HG03060 (cell line): ENCODE data around the gene OTOF.

Experiments
- ATAC-seq: cut with Tn5 transposase; IDR thresholded peaks from one replicate; pipeline ENCODE4 v1.9.1; 2021; ENCODE audit warnings: low read depth, moderate number of reproducible peaks; ENCODE audit not compliant: unreplicated experiment

OTOF gene

DNA sequence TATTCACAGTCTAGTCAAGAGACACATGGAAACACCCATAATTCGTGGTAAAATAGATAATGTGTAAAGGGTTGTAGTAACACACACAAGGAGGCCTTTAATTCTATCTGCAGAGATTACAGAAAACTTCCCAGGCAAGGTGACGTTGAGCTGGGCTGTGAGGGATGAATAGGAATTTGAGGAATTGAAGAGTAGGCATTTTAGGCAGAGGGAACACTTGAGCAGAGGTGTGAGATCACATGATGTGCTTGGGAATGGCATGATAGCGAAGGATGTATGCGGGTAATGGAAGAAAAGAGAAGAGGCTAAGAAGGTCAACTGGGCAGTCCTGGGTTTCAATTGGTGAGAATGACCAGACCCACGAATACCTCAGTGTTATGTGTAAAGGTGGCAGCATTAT is 56.0 kb downstream of the OTOF start:
- no peak for ATAC-seq

DNA sequence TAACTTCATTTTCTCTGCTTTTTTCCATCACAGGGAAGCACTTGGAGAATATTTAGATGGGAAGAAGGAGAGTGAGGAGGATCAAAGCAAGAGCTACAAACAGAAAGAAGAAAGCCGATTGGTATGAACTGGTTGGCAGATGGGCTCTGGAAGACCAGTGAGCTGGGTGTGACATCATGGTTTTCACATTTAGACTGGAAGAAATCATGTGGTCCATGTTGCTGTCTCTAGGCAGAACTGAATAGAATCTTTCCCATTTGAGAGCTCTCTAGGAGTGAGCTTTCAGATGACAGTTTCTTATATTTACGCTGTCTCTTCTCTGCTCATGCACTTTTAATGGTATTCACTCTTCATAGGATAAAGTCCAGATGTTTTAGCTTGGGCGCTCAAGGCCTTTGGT is 63.6 kb downstream of the OTOF start:
- ATAC-seq = no peak

DNA sequence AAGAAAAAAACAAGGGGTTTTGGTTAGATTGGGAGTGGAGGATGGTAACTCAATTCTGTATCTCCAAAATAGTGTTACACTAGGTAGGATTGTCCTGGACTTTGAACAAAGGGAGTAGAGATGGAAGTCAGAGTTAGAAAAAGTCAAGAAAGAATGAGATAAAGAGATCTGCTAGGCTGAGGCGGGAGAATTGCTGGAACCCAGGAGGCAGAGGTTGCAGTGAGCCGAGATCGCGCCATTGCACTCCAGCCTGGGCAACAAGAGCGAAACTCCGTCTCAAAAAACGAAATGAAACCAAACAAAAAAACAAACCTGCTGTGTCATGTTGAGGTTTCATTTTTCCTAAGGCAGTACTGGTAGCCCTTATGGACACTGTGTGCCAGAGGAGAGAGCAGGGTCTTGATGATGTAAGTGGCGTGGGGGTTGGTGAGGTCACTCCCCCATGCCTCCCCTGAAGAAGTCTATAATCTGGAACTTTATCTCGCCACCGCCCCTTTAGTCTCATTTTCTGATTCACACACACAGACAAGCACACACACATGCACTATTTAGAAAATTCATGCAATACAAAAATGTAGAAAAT is 65.7 kb downstream of the OTOF start:
- ATAC-seq = no peak

DNA sequence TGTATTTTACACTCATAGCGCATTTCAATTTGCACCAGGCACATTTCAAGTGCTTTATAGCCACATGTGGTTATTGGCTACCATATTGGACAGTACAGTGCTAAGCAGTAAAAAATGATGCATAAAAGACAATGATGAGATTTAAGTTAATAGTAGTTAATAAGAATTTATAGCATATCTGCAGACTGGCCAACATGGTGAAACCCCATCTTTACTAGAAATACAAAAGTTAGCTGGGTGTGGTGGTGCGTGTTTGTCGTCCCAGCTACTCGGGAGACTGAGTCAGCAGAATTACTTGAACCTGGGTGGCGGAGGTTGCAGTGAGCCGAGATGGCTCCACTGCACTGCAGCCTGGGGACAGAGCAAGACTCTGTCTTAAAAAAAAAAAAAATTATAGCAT is 66.5 kb downstream of the OTOF start:
- no peak for ATAC-seq

DNA sequence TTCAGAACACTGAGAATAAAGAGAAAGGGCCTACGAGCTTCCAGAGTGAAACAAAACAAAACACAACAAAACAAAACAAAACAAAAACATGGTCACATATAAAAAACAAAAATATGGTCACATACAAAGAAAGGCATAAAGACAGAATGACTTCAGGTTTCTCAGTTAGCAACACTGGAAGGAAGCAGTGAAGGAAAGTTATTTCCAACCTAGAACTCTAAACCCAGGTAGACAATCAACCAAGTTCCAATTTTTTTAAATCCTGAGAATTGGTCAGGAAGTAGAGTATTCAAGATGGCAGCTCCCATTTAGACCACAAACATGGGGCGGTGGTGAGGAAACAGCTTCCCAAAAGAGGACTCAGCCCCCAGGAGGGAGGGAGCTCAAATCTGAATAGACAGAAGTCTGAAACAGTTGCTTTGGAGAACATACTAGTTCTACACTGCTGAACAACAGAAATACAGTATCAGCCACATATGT is 67.1 kb downstream of the OTOF start:
- ATAC-seq = no peak

DNA sequence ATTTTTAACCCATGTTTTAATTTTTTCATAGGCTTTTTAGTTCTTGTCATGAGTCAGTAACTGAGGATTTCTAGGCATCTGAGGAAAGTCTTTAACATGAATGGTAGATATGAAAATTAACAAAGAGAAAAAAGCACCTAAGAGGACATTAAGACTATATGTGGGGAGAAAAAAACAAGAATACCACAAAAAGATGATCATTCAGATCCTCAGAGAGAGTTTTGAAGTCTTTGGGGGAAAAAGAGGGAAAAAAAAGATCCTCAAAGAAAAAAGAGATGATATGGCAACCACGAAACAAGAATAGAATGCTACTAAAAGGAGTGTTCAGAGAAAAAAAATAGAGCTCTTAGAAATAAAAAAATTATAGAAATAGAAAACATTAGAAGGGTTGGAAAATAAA is 68.1 kb downstream of the OTOF start:
- no peak for ATAC-seq

DNA sequence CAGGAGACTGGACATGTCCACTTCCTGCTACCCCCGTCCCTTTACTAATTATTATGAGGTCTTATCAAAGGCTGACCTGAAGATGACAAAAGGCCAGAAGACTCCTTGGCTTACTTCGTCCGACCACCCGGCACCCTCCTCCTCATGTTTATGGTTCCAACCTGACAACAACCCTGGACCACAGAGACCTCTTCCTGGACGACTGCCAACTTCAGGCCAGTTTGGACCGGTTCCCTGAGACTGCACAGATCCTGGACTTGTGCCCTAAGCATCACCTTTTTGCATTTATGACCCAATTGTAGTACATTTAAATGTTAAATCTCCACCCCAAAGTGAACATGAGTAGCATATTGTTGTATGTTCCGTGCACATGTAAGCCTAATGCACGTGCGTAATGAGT is 70.4 kb downstream of the OTOF start:
- ATAC-seq = no peak
